Neural crest cell (in vitro differentiated cells): Measurements from ENCODE around the gene ZNF264. TPM values are rescaled to one million over a fixed set of nuclear protein-coding genes. Genes with fewer than 3 reads are reported as not detected.

Experiments
- DNase-seq: peaks from one replicate; pipeline ENCODE4 v3.0.0; 2021; ENCODE audit warnings: low read depth, mixed read lengths, low spot score
- H3K27ac Mint-ChIP-seq: one replicate; pipeline ENCODE4 v1.8.0; 2021; ENCODE audit warnings: mild to moderate bottlenecking, mixed read lengths; ENCODE audit not compliant: unreplicated experiment
- H3K27me3 Mint-ChIP-seq: 2 replicates; pipeline ENCODE4 v1.8.0; 2021; ENCODE audit warnings: low read depth, mild to moderate bottlenecking, mixed read lengths
- H3K36me3 Mint-ChIP-seq: 2 replicates; pipeline ENCODE4 v1.8.0; 2021; ENCODE audit warnings: low read depth, mild to moderate bottlenecking, mixed read lengths
- H3K4me1 Mint-ChIP-seq: 2 replicates; pipeline ENCODE4 v1.8.0; 2021; ENCODE audit warnings: mixed read lengths
- H3K4me3 Mint-ChIP-seq: one replicate; pipeline ENCODE4 v1.8.0; 2021; ENCODE audit warnings: mild to moderate bottlenecking, mixed read lengths
- H3K9me3 Mint-ChIP-seq: 2 replicates; pipeline ENCODE4 v1.8.0; 2021; ENCODE audit warnings: mixed read lengths
- CTCF ChIP-seq: fragments of 200-600 bp; sonication (generic); conservative IDR thresholded peaks from 2 replicates; pipeline ENCODE4 v1.5.0; 2021; ENCODE audit warnings: antibody characterized with exemption, mild to moderate bottlenecking
- long read RNA-seq: library from polyadenylated mRNA; unstranded; transcript quantifications from one replicate; pipeline ENCODE4 v2.0.0, GENCODE V29; 2020
- total RNA-seq: library from RNA; stranded (reverse); gene quantifications from 2 replicates; pipeline ENCODE4 v1.2.1, GENCODE V29; 2021

The ZNF264 gene
- total RNA-seq, result 34.0 and 35.9 TPM in 2 replicates
- long read RNA-seq, partial matches to known transcripts, result 0 of 1 reads
- long read RNA-seq, other reads (novel, unspliced or antisense), result 1 of 1 reads

DNA sequence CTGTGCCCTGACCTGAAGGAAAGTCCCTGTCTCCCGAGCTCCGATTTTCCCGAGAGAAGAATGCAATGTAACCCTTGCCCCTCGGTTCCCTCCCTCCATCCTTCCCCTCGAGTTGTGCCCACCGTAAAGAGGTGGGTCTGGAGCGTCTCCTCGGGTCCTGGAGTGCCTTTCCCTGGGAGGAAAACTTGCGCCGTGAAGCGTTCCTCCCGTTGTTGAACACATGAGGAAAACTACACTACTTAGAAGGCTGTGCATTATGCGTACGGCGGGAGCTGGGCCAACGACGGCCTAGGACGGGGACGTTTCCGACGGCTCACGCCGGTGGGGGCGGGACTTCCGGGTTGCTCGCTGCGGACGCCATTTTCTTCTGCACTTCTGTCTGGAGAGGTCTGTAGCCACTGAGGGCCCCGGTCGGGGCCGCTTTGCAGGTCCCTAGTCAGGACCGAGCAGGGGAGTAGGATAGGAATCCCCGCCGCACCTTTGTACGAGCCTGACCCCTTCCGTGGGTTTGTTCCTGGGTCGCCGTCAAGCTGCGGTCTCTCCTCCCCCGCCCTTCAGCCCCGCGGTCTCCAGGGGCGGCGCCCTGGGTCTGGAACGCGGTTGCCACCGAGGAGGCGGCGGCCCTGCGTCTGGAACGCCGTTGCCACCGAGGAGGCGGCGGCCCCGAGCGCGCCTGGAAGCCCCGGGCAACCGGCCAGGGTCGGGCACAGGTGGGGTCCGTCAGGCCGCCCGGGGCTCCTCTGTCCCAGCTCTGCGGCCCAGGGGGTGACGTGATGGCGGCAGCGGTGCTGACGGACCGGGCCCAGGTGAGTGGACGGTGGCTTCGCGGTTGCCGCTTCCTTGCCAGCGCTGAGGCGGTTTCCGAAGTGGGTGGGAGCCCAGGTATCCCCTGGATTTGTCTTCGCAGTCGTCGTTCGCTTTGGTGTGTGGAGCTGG, at the start of gene ZNF264:
TSS of gene ZNF264 (plus strand) at position 360 of the 936 bp plus-strand sequence. CDS start at position 774, 414 bp downstream.
- H3K9me3 Mint-ChIP-seq, result peaks cover 18% of the 10 kb centered on the region
- no peak for TF ChIP-seq CTCF
- peak within 1 kb of the TSS; percentile 96 for H3K27ac Mint-ChIP-seq
- peak; percentile 79 for DNase-seq
- H3K36me3 Mint-ChIP-seq, result peaks cover 57% of the 10 kb centered on the region
- H3K4me3 Mint-ChIP-seq, result peak within 1 kb of the TSS; percentile 96
- peaks cover 19% of the 10 kb centered on the region for H3K27me3 Mint-ChIP-seq
- H3K4me1 Mint-ChIP-seq, result peaks cover 23% of the 10 kb centered on the region

GRCh38 chr19:57141699-57142098, 49.6 kb upstream of the ZNF264 start:
- H3K9me3 Mint-ChIP-seq, result peaks cover 13% of the 10 kb centered on the region
- H3K27me3 Mint-ChIP-seq, result no peaks in the 10 kb centered on the region
- H3K4me3 Mint-ChIP-seq, result no peak overlapping the region

DNA sequence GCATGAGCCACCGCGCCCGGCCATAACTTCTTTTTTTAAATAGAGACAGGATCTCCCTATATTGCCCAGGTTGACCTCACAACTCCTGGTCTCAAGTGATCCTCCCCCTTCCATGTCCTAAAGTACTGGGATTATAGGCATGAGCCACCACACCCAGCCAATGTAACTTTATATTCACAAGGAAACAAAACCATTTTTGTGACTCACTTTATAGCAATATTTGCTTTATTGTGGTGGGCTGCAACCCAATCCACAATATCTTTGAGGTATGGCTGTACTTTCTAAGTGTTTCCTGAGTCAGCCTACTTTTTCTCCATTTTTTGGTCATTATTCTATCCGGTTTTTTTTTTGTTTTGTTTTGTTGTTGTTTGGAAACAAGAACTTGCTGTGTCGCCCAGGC, 38.4 kb upstream of the ZNF264 start:
- H3K36me3 Mint-ChIP-seq, result peaks cover 3% of the 10 kb centered on the region

More at GRCh38 chr19:57141699-57142098, 49.6 kb upstream of the ZNF264 start:
- no peak overlapping the region for H3K27ac Mint-ChIP-seq
- no peak for DNase-seq
- no peaks in the 10 kb centered on the region for H3K4me1 Mint-ChIP-seq
- TF ChIP-seq CTCF, result no peak
- H3K36me3 Mint-ChIP-seq, result peaks cover 13% of the 10 kb centered on the region

GRCh38 chr19:57161985-57162539, 29.2 kb upstream of the ZNF264 start:
- H3K36me3 Mint-ChIP-seq, result peaks cover 7% of the 10 kb centered on the region
- H3K9me3 Mint-ChIP-seq, result peaks cover 15% of the 10 kb centered on the region
- H3K27me3 Mint-ChIP-seq, result peaks cover 4% of the 10 kb centered on the region
- no peak for TF ChIP-seq CTCF
- DNase-seq, result no peak
- H3K27ac Mint-ChIP-seq, result no peak overlapping the region
- H3K4me1 Mint-ChIP-seq, result no peaks in the 10 kb centered on the region
- no peak overlapping the region for H3K4me3 Mint-ChIP-seq

More for the DNA sequence above, 38.4 kb upstream of the ZNF264 start:
- H3K9me3 Mint-ChIP-seq, result peaks cover 16% of the 10 kb centered on the region
- H3K27ac Mint-ChIP-seq, result no peak overlapping the region
- H3K4me1 Mint-ChIP-seq, result no peaks in the 10 kb centered on the region
- no peak overlapping the region for H3K4me3 Mint-ChIP-seq
- no peak for TF ChIP-seq CTCF
- no peak for DNase-seq
- H3K27me3 Mint-ChIP-seq, result no peaks in the 10 kb centered on the region

DNA sequence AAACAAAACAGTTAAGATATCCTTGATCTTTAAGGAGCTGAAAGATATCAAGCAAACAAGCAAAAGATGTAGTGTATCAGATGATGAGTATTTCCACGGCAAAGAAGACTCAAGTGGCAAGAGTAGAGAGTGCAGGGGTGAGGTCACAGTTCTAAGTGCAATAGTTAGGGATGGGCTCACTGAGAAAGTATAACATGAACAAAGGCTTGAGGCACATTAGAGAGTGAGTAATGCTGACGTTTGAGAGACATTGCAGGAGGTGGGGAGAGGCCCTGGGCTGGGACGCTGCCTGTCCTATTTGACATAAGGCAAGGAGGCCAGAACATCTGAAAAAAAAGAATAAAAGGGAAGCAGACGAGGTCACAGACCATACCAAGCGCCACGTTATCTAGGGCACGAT, 25.5 kb upstream of the ZNF264 start:
- no peak for DNase-seq
- Mint-ChIP-seq H3K27ac (no peak overlapping the region), H3K4me1 (no peaks in the 10 kb centered on the region), H3K4me3 (no peak overlapping the region), H3K9me3 (peaks cover 17% of the 10 kb centered on the region), H3K27me3 (peaks cover 13% of the 10 kb centered on the region), H3K36me3 (peaks cover 9% of the 10 kb centered on the region)
- TF ChIP-seq CTCF, result no peak
